Mesothelial cell of epicardium (in vitro differentiated cells): ENCODE data around the gene CLNK. TPM values are rescaled to one million over a fixed set of nuclear protein-coding genes. Genes with fewer than 3 reads are reported as not detected.

Experiments used
- DNase-seq, 2 experiments: peaks; one replicate each; pipeline ENCODE4 v3.0.0; 2021; ENCODE audit warnings: low spot score in 2 of 2; ENCODE audit not compliant: unreplicated experiment in 2 of 2
- H3K27ac Mint-ChIP-seq: 2 replicates; pipeline ENCODE4 v1.8.0; 2021; ENCODE audit warnings: mixed read lengths
- H3K27me3 Mint-ChIP-seq: 2 replicates; pipeline ENCODE4 v1.8.0; 2021; ENCODE audit warnings: low read depth, mixed read lengths
- H3K36me3 Mint-ChIP-seq: 2 replicates; pipeline ENCODE4 v1.8.0; 2021; ENCODE audit warnings: mixed read lengths
- H3K4me1 Mint-ChIP-seq: 2 replicates; pipeline ENCODE4 v1.8.0; 2021; ENCODE audit warnings: mixed read lengths
- H3K4me3 Mint-ChIP-seq: 2 replicates; pipeline ENCODE4 v1.8.0; 2021; ENCODE audit warnings: mild to moderate bottlenecking, moderate library complexity, mixed read lengths
- H3K9me3 Mint-ChIP-seq: 2 replicates; pipeline ENCODE4 v1.8.0; 2021; ENCODE audit warnings: mixed read lengths
- total RNA-seq: library from RNA; stranded (reverse); gene quantifications from 3 replicates; pipeline ENCODE4 v1.2.1, GENCODE V29; 2021
- TF ChIP-seq, protein P1 (sequence below): fragments of 200-600 bp; sonication (generic); IDR thresholded peaks from one replicate; pipeline ENCODE4 v1.5.0; 2021; ENCODE audit warnings: antibody characterized with exemption; ENCODE audit not compliant: unreplicated experiment

Gene CLNK
- total RNA-seq, 1 donor from 2014 or later: not detected

GRCh38 chr4:10670321-10670720, 14.2 kb downstream of the CLNK start:
- TF ChIP-seq, protein P1, sequence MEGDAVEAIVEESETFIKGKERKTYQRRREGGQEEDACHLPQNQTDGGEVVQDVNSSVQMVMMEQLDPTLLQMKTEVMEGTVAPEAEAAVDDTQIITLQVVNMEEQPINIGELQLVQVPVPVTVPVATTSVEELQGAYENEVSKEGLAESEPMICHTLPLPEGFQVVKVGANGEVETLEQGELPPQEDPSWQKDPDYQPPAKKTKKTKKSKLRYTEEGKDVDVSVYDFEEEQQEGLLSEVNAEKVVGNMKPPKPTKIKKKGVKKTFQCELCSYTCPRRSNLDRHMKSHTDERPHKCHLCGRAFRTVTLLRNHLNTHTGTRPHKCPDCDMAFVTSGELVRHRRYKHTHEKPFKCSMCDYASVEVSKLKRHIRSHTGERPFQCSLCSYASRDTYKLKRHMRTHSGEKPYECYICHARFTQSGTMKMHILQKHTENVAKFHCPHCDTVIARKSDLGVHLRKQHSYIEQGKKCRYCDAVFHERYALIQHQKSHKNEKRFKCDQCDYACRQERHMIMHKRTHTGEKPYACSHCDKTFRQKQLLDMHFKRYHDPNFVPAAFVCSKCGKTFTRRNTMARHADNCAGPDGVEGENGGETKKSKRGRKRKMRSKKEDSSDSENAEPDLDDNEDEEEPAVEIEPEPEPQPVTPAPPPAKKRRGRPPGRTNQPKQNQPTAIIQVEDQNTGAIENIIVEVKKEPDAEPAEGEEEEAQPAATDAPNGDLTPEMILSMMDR: no peak

DNA sequence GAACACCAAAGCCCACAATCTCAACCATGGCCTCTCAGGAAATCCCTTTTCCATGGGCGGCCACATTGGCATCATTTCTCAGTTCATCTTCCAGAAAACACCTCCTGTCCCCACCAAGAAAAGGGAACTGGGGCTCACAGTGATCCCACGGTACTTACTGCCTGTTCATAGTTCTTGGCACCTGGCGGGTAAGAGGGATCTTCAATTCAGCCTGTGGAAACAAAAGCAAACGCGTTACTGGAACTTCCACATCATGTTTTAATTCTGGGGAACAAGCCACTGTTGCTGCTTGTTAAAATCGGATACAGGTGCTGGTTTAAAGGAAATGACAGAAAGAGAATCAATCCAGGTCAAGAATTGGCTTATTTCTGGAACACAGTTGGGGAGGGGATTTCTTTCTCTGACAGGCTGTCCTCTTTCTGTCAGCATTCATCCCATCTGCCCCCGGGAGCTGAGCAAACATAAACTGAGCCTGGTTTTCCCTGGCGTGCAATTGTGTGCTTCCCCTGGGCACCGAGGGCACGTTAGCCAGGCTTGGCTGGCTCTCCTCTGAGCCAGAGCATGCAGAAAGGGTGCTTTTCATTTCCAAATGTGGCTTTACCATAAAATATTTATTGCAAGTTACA, 16.8 kb downstream of the CLNK start:
- DNase-seq: no peak
- peaks cover 10% of the 10 kb centered on the region for H3K4me1 Mint-ChIP-seq
- TF ChIP-seq, protein P1: no peak
- H3K27me3 Mint-ChIP-seq: peaks cover 46% of the 10 kb centered on the region
- no peaks in the 10 kb centered on the region for H3K36me3 Mint-ChIP-seq
- H3K27ac Mint-ChIP-seq: no peak overlapping the region
- peaks cover 3% of the 10 kb centered on the region for H3K9me3 Mint-ChIP-seq
- H3K4me3 Mint-ChIP-seq: no peak overlapping the region

More at GRCh38 chr4:10670321-10670720, 14.2 kb downstream of the CLNK start:
- no peaks in the 10 kb centered on the region for H3K36me3 Mint-ChIP-seq
- H3K4me3 Mint-ChIP-seq: no peak overlapping the region
- H3K27ac Mint-ChIP-seq: no peak overlapping the region
- no peak for DNase-seq
- peaks cover 44% of the 10 kb centered on the region for H3K27me3 Mint-ChIP-seq
- peaks cover 5% of the 10 kb centered on the region for H3K4me1 Mint-ChIP-seq
- H3K9me3 Mint-ChIP-seq: no peaks in the 10 kb centered on the region

DNA sequence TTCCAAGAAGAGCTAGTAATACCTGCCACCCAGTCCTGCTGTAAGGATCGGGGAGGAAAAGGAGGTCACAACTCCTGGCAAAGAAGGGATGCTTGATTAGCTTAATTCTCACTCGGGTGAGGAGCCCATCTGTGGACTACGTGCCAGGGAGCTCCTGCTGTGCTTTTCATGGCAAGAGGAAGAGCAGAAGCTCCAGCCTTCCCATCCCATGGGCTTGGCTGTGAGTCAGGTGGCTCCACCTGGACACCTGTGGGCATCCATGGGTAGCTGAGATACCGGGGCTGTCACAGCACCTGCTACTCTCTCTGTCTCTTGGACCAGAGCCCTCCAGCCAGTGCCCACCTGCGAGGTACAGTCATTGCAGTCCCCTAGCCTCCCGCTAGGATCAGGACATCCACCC, 18.0 kb downstream of the CLNK start:
- Mint-ChIP-seq H3K27ac (no peak overlapping the region), H3K36me3 (no peaks in the 10 kb centered on the region), H3K4me1 (peaks cover 15% of the 10 kb centered on the region), H3K4me3 (no peak overlapping the region), H3K27me3 (peaks cover 46% of the 10 kb centered on the region), H3K9me3 (peaks cover 3% of the 10 kb centered on the region)
- TF ChIP-seq, protein P1: no peak
- DNase-seq: no peak

GRCh38 chr4:10664408-10664807, 20.2 kb downstream of the CLNK start:
- Mint-ChIP-seq H3K27me3 (peaks cover 43% of the 10 kb centered on the region), H3K27ac (no peak overlapping the region), H3K4me1 (peaks cover 28% of the 10 kb centered on the region), H3K36me3 (no peaks in the 10 kb centered on the region), H3K9me3 (peaks cover 3% of the 10 kb centered on the region), H3K4me3 (no peak overlapping the region)
- no peak for DNase-seq
- TF ChIP-seq, protein P1: no peak

DNA sequence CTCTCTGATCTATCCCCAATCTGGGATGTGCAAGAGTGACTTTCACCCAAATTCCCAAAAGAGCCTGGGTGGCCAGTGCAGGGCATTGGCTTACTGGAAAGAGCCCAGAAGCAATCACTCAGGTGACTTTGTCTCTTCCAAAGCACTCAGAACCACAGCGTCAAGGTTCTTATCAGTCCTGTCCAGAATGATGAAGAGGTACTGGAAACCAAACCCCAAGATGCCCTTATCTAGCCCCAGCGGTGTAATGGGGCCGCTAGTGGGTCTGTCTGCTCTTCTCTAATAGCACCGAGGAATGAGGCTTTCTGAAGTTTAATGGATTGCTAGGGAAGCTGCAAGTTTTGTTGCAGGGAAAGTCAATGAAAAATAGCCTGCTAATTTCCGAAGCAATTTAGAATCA, 21.6 kb downstream of the CLNK start:
- H3K36me3 Mint-ChIP-seq: no peaks in the 10 kb centered on the region
- peaks cover 3% of the 10 kb centered on the region for H3K9me3 Mint-ChIP-seq
- H3K4me3 Mint-ChIP-seq: no peak overlapping the region
- TF ChIP-seq, protein P1: no peak
- DNase-seq: no peak
- peaks cover 38% of the 10 kb centered on the region for H3K4me1 Mint-ChIP-seq
- peak overlapping the region; percentile 81 for H3K27ac Mint-ChIP-seq
- peaks cover 29% of the 10 kb centered on the region for H3K27me3 Mint-ChIP-seq
